ENCODE data around the gene TMEM9B.
A peak's percentile ranks its signal among the peaks of the same experiment; 100 is the strongest.
"Not testable (repeated sequence)": the region's sequence is repeated elsewhere in the genome, so short reads cannot be mapped to it uniquely, and the experiment has no call there.

TMEM9B gene

GRCh38 chr11:8989453-8989852, 25.2 kb upstream of the TMEM9B start:
- H3K36me3 ChIP-seq (ENCODE audit: control insufficient read depth in 4 of 4, insufficient read depth in 4 of 4, low read length in 3 of 4): no peaks in the 10 kb centered on the region
- H3K4me3 ChIP-seq (ENCODE audit: control insufficient read depth in 1 of 7, extremely low read depth in 1 of 7, insufficient read depth in 4 of 7, low read depth in 2 of 7, low read length in 6 of 7): no peak overlapping the region
- peaks cover 0 to 3% (median 0%) of the 10 kb centered on the region in 5 experiments for H3K27me3 ChIP-seq (replicated peaks in 2 of 5; ENCODE audit: control insufficient read depth in 4 of 5, insufficient read depth in 5 of 5, low read length in 4 of 5)
- H3K9me3 ChIP-seq (ENCODE audit: control extremely low read depth in 1 of 5, control insufficient read depth in 4 of 5, insufficient read depth in 2 of 5, low read depth in 1 of 5, low read length in 4 of 5): no peaks in the 10 kb centered on the region
- peaks cover 0 to 10% (median 0%) of the 10 kb centered on the region in 4 experiments for H3K4me1 ChIP-seq (ENCODE audit: control extremely low read depth in 1 of 4, control insufficient read depth in 4 of 4, insufficient read depth in 4 of 4, low read length in 3 of 4)
- ChIA-PET CTCF (no interaction called here), POLR2A (no interaction called here)
- no peak for DNase-seq
- no peak overlapping the region for H3K27ac ChIP-seq (ENCODE audit: insufficient read depth in 1 of 2, low read depth in 1 of 2, low read length in 2 of 2, poor library complexity in 1 of 2, severe bottlenecking in 2 of 2)
- 80% methylated on average over 1 of the region's 1 CpG for WGBS (ENCODE audit: insufficient coverage)

- ChIA-PET CTCF (interaction anchor here (0.6 to 0.8 kb wide), 3 partner anchors 27 to 54 kb away, joined by 3 read pairs; no protein-coding TSS in a partner anchor), POLR2A (interaction anchor here (0.6 kb wide), 1 partner anchor 13 kb away, joined by 4 read pairs; no protein-coding TSS in a partner anchor)
- no peaks in the 10 kb centered on the region for H3K27me3 ChIP-seq (replicated peaks in 2 of 5; ENCODE audit: control insufficient read depth in 4 of 5, insufficient read depth in 5 of 5, low read length in 4 of 5)
- DNase-seq: peak in 2 of 3 donors; percentile 22 to 58
- H3K4me1 ChIP-seq (ENCODE audit: control extremely low read depth in 1 of 4, control insufficient read depth in 4 of 4, insufficient read depth in 4 of 4, low read length in 3 of 4): peaks cover 0 to 10% (median 0%) of the 10 kb centered on the region in 4 experiments
- no peaks in the 10 kb centered on the region for H3K36me3 ChIP-seq (ENCODE audit: control insufficient read depth in 4 of 4, insufficient read depth in 4 of 4, low read length in 3 of 4)
- WGBS (ENCODE audit: insufficient coverage): 100% methylated on average over 2 of the region's 3 CpGs
- H3K4me3 ChIP-seq (ENCODE audit: control insufficient read depth in 1 of 7, extremely low read depth in 1 of 7, insufficient read depth in 4 of 7, low read depth in 2 of 7, low read length in 6 of 7): no peak overlapping the region
- H3K9me3 ChIP-seq (ENCODE audit: control extremely low read depth in 1 of 5, control insufficient read depth in 4 of 5, insufficient read depth in 2 of 5, low read depth in 1 of 5, low read length in 4 of 5): no peaks in the 10 kb centered on the region
- no peak overlapping the region for H3K27ac ChIP-seq (ENCODE audit: insufficient read depth in 1 of 2, low read depth in 1 of 2, low read length in 2 of 2, poor library complexity in 1 of 2, severe bottlenecking in 2 of 2)
These were observed 24.3 kb upstream of the TMEM9B start for GRCh38 chr11:8988329-8989234.

- 100% methylated on average over 2 of the region's 2 CpGs for WGBS (ENCODE audit: insufficient coverage)
- Histone ChIP-seq H3K27ac (ENCODE audit: insufficient read depth in 1 of 2, low read depth in 1 of 2, low read length in 2 of 2, poor library complexity in 1 of 2, severe bottlenecking in 2 of 2) (no peak overlapping the region), H3K4me1 (ENCODE audit: control extremely low read depth in 1 of 4, control insufficient read depth in 4 of 4, insufficient read depth in 4 of 4, low read length in 3 of 4) (peaks cover 0 to 10% (median 0%) of the 10 kb centered on the region in 4 experiments), H3K27me3 (replicated peaks in 2 of 5; ENCODE audit: control insufficient read depth in 4 of 5, insufficient read depth in 5 of 5, low read length in 4 of 5) (no peaks in the 10 kb centered on the region), H3K4me3 (ENCODE audit: control insufficient read depth in 1 of 7, extremely low read depth in 1 of 7, insufficient read depth in 4 of 7, low read depth in 2 of 7, low read length in 6 of 7) (no peak overlapping the region), H3K9me3 (ENCODE audit: control extremely low read depth in 1 of 5, control insufficient read depth in 4 of 5, insufficient read depth in 2 of 5, low read depth in 1 of 5, low read length in 4 of 5) (no peaks in the 10 kb centered on the region), H3K36me3 (ENCODE audit: control insufficient read depth in 4 of 4, insufficient read depth in 4 of 4, low read length in 3 of 4) (no peaks in the 10 kb centered on the region)
- POLR2A ChIA-PET: no interaction called here
- CTCF ChIA-PET: interaction anchor here (0.9 to 1.6 kb wide), 3 partner anchors 7 to 19 kb away, joined by 3 to 5 read pairs (median 3); no protein-coding TSS in a partner anchor
- DNase-seq: no peak
These were observed 23.2 kb upstream of the TMEM9B start for GRCh38 chr11:8987446-8987845.

- H3K36me3 ChIP-seq (ENCODE audit: control insufficient read depth in 4 of 4, insufficient read depth in 4 of 4, low read length in 3 of 4); H3K27ac ChIP-seq (ENCODE audit: insufficient read depth in 1 of 2, low read depth in 1 of 2, low read length in 2 of 2, poor library complexity in 1 of 2, severe bottlenecking in 2 of 2); H3K4me3 ChIP-seq (ENCODE audit: control insufficient read depth in 1 of 7, extremely low read depth in 1 of 7, insufficient read depth in 4 of 7, low read depth in 2 of 7, low read length in 6 of 7); H3K9me3 ChIP-seq (ENCODE audit: control extremely low read depth in 1 of 5, control insufficient read depth in 4 of 5, insufficient read depth in 2 of 5, low read depth in 1 of 5, low read length in 4 of 5); DNase-seq; H3K4me1 ChIP-seq (ENCODE audit: control extremely low read depth in 1 of 4, control insufficient read depth in 4 of 4, insufficient read depth in 4 of 4, low read length in 3 of 4); POLR2A ChIA-PET; H3K27me3 ChIP-seq (replicated peaks in 2 of 5; ENCODE audit: control insufficient read depth in 4 of 5, insufficient read depth in 5 of 5, low read length in 4 of 5): not testable (repeated sequence)
- WGBS (ENCODE audit: insufficient coverage): 97% methylated on average over 6 of the region's 6 CpGs
- CTCF ChIA-PET: interaction anchor here (0.9 to 1.6 kb wide), 3 partner anchors 8 to 19 kb away, joined by 3 to 5 read pairs (median 3); no protein-coding TSS in a partner anchor
These were observed 22.5 kb upstream of the TMEM9B start for GRCh38 chr11:8986772-8987171.

- Histone ChIP-seq H3K4me1 (ENCODE audit: control extremely low read depth in 1 of 4, control insufficient read depth in 4 of 4, insufficient read depth in 4 of 4, low read length in 3 of 4) (peaks cover 0 to 10% (median 0%) of the 10 kb centered on the region in 4 experiments), H3K9me3 (ENCODE audit: control extremely low read depth in 1 of 5, control insufficient read depth in 4 of 5, insufficient read depth in 2 of 5, low read depth in 1 of 5, low read length in 4 of 5) (no peaks in the 10 kb centered on the region), H3K36me3 (ENCODE audit: control insufficient read depth in 4 of 4, insufficient read depth in 4 of 4, low read length in 3 of 4) (no peaks in the 10 kb centered on the region), H3K27ac (ENCODE audit: insufficient read depth in 1 of 2, low read depth in 1 of 2, low read length in 2 of 2, poor library complexity in 1 of 2, severe bottlenecking in 2 of 2) (no peak overlapping the region), H3K27me3 (replicated peaks in 2 of 5; ENCODE audit: control insufficient read depth in 4 of 5, insufficient read depth in 5 of 5, low read length in 4 of 5) (no peaks in the 10 kb centered on the region), H3K4me3 (ENCODE audit: control insufficient read depth in 1 of 7, extremely low read depth in 1 of 7, insufficient read depth in 4 of 7, low read depth in 2 of 7, low read length in 6 of 7) (no peak overlapping the region)
- 98% methylated on average over 5 of the region's 5 CpGs for WGBS (ENCODE audit: insufficient coverage)
- ChIA-PET POLR2A (no interaction called here), CTCF (interaction anchor here (1.7 kb wide), 1 partner anchor 151 kb away, joined by 6 read pairs; no protein-coding TSS in a partner anchor)
- DNase-seq: no peak
These were observed 21.2 kb upstream of the TMEM9B start for GRCh38 chr11:8985462-8985861.

- WGBS (ENCODE audit: insufficient coverage): 100% methylated on average over 2 of the region's 2 CpGs
- DNase-seq: no peak
- Histone ChIP-seq H3K4me1 (ENCODE audit: control extremely low read depth in 1 of 4, control insufficient read depth in 4 of 4, insufficient read depth in 4 of 4, low read length in 3 of 4) (no peaks in the 10 kb centered on the region), H3K36me3 (ENCODE audit: control insufficient read depth in 4 of 4, insufficient read depth in 4 of 4, low read length in 3 of 4) (no peaks in the 10 kb centered on the region), H3K9me3 (ENCODE audit: control extremely low read depth in 1 of 5, control insufficient read depth in 4 of 5, insufficient read depth in 2 of 5, low read depth in 1 of 5, low read length in 4 of 5) (no peaks in the 10 kb centered on the region), H3K4me3 (ENCODE audit: control insufficient read depth in 1 of 7, extremely low read depth in 1 of 7, insufficient read depth in 4 of 7, low read depth in 2 of 7, low read length in 6 of 7) (no peak overlapping the region), H3K27ac (ENCODE audit: insufficient read depth in 1 of 2, low read depth in 1 of 2, low read length in 2 of 2, poor library complexity in 1 of 2, severe bottlenecking in 2 of 2) (no peak overlapping the region), H3K27me3 (replicated peaks in 2 of 5; ENCODE audit: control insufficient read depth in 4 of 5, insufficient read depth in 5 of 5, low read length in 4 of 5) (no peaks in the 10 kb centered on the region)
- CTCF ChIA-PET: interaction anchor here (1.1 to 1.2 kb wide), 2 partner anchors 10 to 14 kb away, joined by 4 to 5 read pairs; no protein-coding TSS in a partner anchor
- POLR2A ChIA-PET: no interaction called here
These were observed 19.3 kb upstream of the TMEM9B start for GRCh38 chr11:8983552-8983951.

GRCh38 chr11:8980485-8980884, 16.2 kb upstream of the TMEM9B start:
- no peaks in the 10 kb centered on the region for H3K9me3 ChIP-seq (ENCODE audit: control extremely low read depth in 1 of 5, control insufficient read depth in 4 of 5, insufficient read depth in 2 of 5, low read depth in 1 of 5, low read length in 4 of 5)
- POLR2A ChIA-PET: no interaction called here
- H3K4me1 ChIP-seq (ENCODE audit: control extremely low read depth in 1 of 4, control insufficient read depth in 4 of 4, insufficient read depth in 4 of 4, low read length in 3 of 4): no peaks in the 10 kb centered on the region
- H3K36me3 ChIP-seq (ENCODE audit: control insufficient read depth in 4 of 4, insufficient read depth in 4 of 4, low read length in 3 of 4): no peaks in the 10 kb centered on the region
- no peak overlapping the region for H3K27ac ChIP-seq (ENCODE audit: insufficient read depth in 1 of 2, low read depth in 1 of 2, low read length in 2 of 2, poor library complexity in 1 of 2, severe bottlenecking in 2 of 2)
- no peaks in the 10 kb centered on the region for H3K27me3 ChIP-seq (replicated peaks in 2 of 5; ENCODE audit: control insufficient read depth in 4 of 5, insufficient read depth in 5 of 5, low read length in 4 of 5)
- no peak overlapping the region for H3K4me3 ChIP-seq (ENCODE audit: control insufficient read depth in 1 of 7, extremely low read depth in 1 of 7, insufficient read depth in 4 of 7, low read depth in 2 of 7, low read length in 6 of 7)
- WGBS (ENCODE audit: insufficient coverage): 100% methylated on average over 1 of the region's 3 CpGs
- no peak for DNase-seq
- CTCF ChIA-PET: interaction anchor here (0.9 to 1.2 kb wide), 2 partner anchors 11 to 324 kb away, joined by 3 to 4 read pairs; no protein-coding TSS in a partner anchor

Measured in common myeloid progenitor, CD34-positive (primary cell).